DMS53 treated with DMSO at 0.1 percent for 48 hours (cell line): ENCODE measurements around the gene SLC25A24.
"Not testable (repeated sequence)": the region's sequence is repeated elsewhere in the genome, so short reads cannot be mapped to it uniquely, and the experiment has no call there.

Source experiments
- DNase-seq: peaks from one replicate; lab custom pipeline; 2025; ENCODE audit not compliant: unreplicated experiment; lab: John Stamatoyannopoulos, UW

SLC25A24 gene

GRCh38 chr1:108199201-108199691 is 897 bp downstream of the SLC25A24 start:
- no peak for DNase-seq

- no peak for DNase-seq
Observed at GRCh38 chr1:108194051-108194450, 6.1 kb downstream of the SLC25A24 start.

GRCh38 chr1:108193333-108193732 is 6.8 kb downstream of the SLC25A24 start:
- DNase-seq = no peak

- no peak for DNase-seq
Observed at GRCh38 chr1:108192581-108192980, 7.6 kb downstream of the SLC25A24 start.

- no peak for DNase-seq
Observed at GRCh38 chr1:108190686-108191416, 9.3 kb downstream of the SLC25A24 start.

- no peak for DNase-seq
Observed at GRCh38 chr1:108190001-108190634, 10.0 kb downstream of the SLC25A24 start.

- DNase-seq = no peak
Observed at GRCh38 chr1:108188801-108189200, 11.3 kb downstream of the SLC25A24 start.

GRCh38 chr1:108182959-108183700 is 17.0 kb downstream of the SLC25A24 start:
- no peak for DNase-seq

- no peak for DNase-seq
Observed at GRCh38 chr1:108179018-108179417, 21.1 kb downstream of the SLC25A24 start.

- not testable (repeated sequence) for DNase-seq
Observed at GRCh38 chr1:108162409-108162808, 37.7 kb downstream of the SLC25A24 start.

GRCh38 chr1:108159951-108160350 is 40.2 kb downstream of the SLC25A24 start:
- DNase-seq = not testable (repeated sequence)

GRCh38 chr1:108158893-108159453 is 41.2 kb downstream of the SLC25A24 start:
- DNase-seq = no peak

- DNase-seq = no peak
Observed at GRCh38 chr1:108154314-108154713, 45.8 kb downstream of the SLC25A24 start.

GRCh38 chr1:108152782-108153222 is 47.3 kb downstream of the SLC25A24 start:
- no peak for DNase-seq

GRCh38 chr1:108151548-108151947 is 48.6 kb downstream of the SLC25A24 start:
- no peak for DNase-seq

GRCh38 chr1:108149796-108150467 is 50.2 kb downstream of the SLC25A24 start:
- no peak for DNase-seq

- DNase-seq = not testable (repeated sequence)
Observed at GRCh38 chr1:108144569-108144968, 55.6 kb downstream of the SLC25A24 start.

GRCh38 chr1:108142773-108143394 is 57.3 kb downstream of the SLC25A24 start:
- no peak for DNase-seq

- no peak for DNase-seq
Observed at GRCh38 chr1:108142258-108142657, 57.9 kb downstream of the SLC25A24 start.

GRCh38 chr1:108141621-108142020 is 58.5 kb downstream of the SLC25A24 start:
- DNase-seq = no peak
